Measurements from ENCODE around the gene FGD6. TPM values are rescaled to one million over a fixed set of nuclear protein-coding genes. Genes with fewer than 3 reads are reported as not detected.

Gene FGD6
- total RNA-seq, 2 experiments from 2014 or later: 1.5 TPM

GRCh38 chr12:95077341-95077740 lies 139.9 kb downstream of the FGD6 start:
- no peak overlapping the region for H3K4me3 ChIP-seq (ENCODE audit: low read length)
- CTCF ChIA-PET: no interaction called here
- H3K9me3 ChIP-seq (ENCODE audit: control insufficient read depth in 1 of 2, insufficient read depth in 1 of 2, low read length in 2 of 2): no peaks in the 10 kb centered on the region
- Mint-ChIP-seq H3K4me3 (no peak overlapping the region), H3K27ac (no peak overlapping the region), H3K27me3 (no peaks in the 10 kb centered on the region), H3K4me1 (ENCODE audit: low read depth) (peaks cover 11% of the 10 kb centered on the region), H3K9me3 (no peaks in the 10 kb centered on the region), H3K36me3 (ENCODE audit: low read depth) (peaks cover 8% of the 10 kb centered on the region)
- intact Hi-C loops (cut with DNase I, micrococcal nuclease): loop anchor here in 1 of 2 experiments (5.0 to 10.0 kb wide), 4 partner anchors 475 to 1613 kb away; partner anchors contain the start of genes CEP83, MRPL42 and SOCS2
- no peaks in the 10 kb centered on the region for H3K36me3 ChIP-seq (ENCODE audit: insufficient read depth, low read length)
- ATAC-seq (ENCODE audit: poor library complexity) (no peak), DNase-seq (no peak)
- H3K4me1 ChIP-seq (ENCODE audit: insufficient read depth, low read length): peaks cover 7% of the 10 kb centered on the region
- TF ChIP-seq CTCF (IDR thresholded peaks at IDR 0.05): no peak
- POLR2A ChIA-PET: no interaction called here
- H3K27ac ChIP-seq (ENCODE audit: low read depth in 1 of 2, low read length in 2 of 2): no peak overlapping the region
- H3K27me3 ChIP-seq (ENCODE audit: control insufficient read depth in 1 of 2, insufficient read depth in 2 of 2, low read length in 2 of 2): no peaks in the 10 kb centered on the region

DNA sequence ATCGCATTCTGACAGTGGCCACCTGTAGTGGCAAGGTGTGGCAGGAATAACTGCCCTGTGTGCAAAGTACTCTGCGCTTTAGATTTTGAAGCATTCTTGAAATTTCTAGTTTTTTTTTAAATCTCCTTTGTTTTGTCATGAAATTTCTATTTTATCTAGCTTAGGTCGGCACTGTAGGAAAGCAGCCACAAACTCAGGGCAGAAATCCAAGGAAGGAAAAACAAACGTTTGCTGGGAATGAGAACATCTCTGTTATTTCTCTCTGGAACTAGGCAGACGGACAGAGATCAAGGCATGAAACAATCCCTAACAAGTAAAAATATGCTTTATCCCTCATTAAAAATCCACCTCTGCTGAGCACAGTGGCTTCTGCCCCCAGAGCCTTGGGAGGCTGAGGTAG lies 142.5 kb downstream of the FGD6 start:
- intact Hi-C loops (cut with DNase I, micrococcal nuclease): loop anchor here in 1 of 2 experiments (2.0 to 10.0 kb wide), 8 partner anchors 72 to 1610 kb away; partner anchors contain the start of genes CEP83, MRPL42, NDUFA12 and SNRPF
- H3K27ac ChIP-seq (ENCODE audit: low read depth in 1 of 2, low read length in 2 of 2): no peak overlapping the region
- H3K36me3 Mint-ChIP-seq (ENCODE audit: low read depth): peaks cover 13% of the 10 kb centered on the region
- H3K27me3 Mint-ChIP-seq: no peaks in the 10 kb centered on the region
- no peak for DNase-seq
- H3K4me1 Mint-ChIP-seq (ENCODE audit: low read depth): peaks cover 12% of the 10 kb centered on the region
- no peaks in the 10 kb centered on the region for H3K27me3 ChIP-seq (ENCODE audit: control insufficient read depth in 1 of 2, insufficient read depth in 2 of 2, low read length in 2 of 2)
- CTCF ChIA-PET: interaction anchor here (1.3 kb wide), 1 partner anchor 11 kb away, joined by 3 read pairs; no protein-coding TSS in a partner anchor
- H3K27ac Mint-ChIP-seq: no peak overlapping the region
- no peak overlapping the region for H3K4me3 ChIP-seq (ENCODE audit: low read length)
- H3K4me1 ChIP-seq (ENCODE audit: insufficient read depth, low read length): peaks cover 17% of the 10 kb centered on the region
- POLR2A ChIA-PET: no interaction called here
- H3K9me3 Mint-ChIP-seq: no peaks in the 10 kb centered on the region
- H3K4me3 Mint-ChIP-seq: peak overlapping the region; percentile 14
- H3K36me3 ChIP-seq (ENCODE audit: insufficient read depth, low read length): no peaks in the 10 kb centered on the region
- no peak for TF ChIP-seq CTCF (IDR thresholded peaks at IDR 0.05)
- no peak for ATAC-seq (ENCODE audit: poor library complexity)
- H3K9me3 ChIP-seq (ENCODE audit: control insufficient read depth in 1 of 2, insufficient read depth in 1 of 2, low read length in 2 of 2): no peaks in the 10 kb centered on the region

DNA sequence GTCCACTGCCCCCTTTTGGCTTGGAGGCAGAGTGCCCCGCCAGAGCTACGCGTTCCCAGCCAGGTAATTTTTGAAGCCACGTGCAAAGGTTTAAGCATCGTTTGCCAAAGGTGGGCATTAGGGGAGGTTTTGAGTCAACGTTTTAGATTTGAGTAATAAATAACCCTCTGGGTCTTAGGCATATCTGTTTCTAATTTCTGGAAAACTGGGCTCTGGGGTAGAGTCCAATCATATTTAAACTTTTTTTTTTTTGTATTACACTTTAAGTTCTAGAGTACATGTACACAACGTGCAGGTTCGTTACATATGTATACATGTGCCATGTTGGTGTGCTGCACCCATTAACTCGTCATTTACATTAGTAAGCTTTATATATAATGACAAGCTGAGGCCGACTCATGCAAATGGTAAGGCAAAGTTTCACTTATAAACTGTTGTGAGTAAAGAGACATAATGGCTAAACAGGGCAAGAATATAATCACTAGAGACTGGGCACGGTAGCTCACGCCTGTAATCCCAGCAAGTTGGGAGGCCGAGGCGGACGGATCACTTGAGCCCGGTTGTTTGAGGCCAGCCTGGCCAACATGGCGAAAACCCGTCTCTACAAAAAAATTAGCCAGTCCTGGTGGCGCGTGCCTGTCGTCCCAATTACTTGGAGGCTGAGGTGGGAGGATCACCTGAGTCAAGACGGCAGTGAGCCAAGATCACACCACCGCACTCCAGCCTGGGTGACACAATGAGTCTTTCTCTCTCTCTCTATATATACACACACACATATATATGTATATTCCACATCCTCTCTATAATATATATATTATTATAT lies 143.4 kb downstream of the FGD6 start:
- ATAC-seq (ENCODE audit: poor library complexity) (no peak), DNase-seq (peak in 2 of 14 experiments; percentile 4 to 27)
- intact Hi-C loops (cut with DNase I, micrococcal nuclease): loop anchor here (2.0 to 10.0 kb wide), 9 partner anchors 72 to 1609 kb away; partner anchors contain the start of genes CEP83 (in 1 of the 2), FGD6 (in 1 of the 2), METAP2 (in 1 of the 2) and MRPL42 (in 1 of the 2)
- peaks cover 21% of the 10 kb centered on the region for H3K4me1 Mint-ChIP-seq (ENCODE audit: low read depth)
- H3K36me3 ChIP-seq (ENCODE audit: insufficient read depth, low read length): no peaks in the 10 kb centered on the region
- H3K9me3 ChIP-seq (ENCODE audit: control insufficient read depth in 1 of 2, insufficient read depth in 1 of 2, low read length in 2 of 2): no peaks in the 10 kb centered on the region
- H3K4me1 ChIP-seq (ENCODE audit: insufficient read depth, low read length): peaks cover 17% of the 10 kb centered on the region
- ChIA-PET CTCF (interaction anchor here (0.6 to 2.0 kb wide), 20 partner anchors 8 to 962 kb away, joined by 3 to 16 read pairs (median 4); partner anchors contain the start of genes FGD6, LTA4H, METAP2 and NDUFA12), POLR2A (interaction anchor here (0.6 to 2.0 kb wide), 8 partner anchors 11 to 1397 kb away, joined by 3 to 32 read pairs (median 6); partner anchors contain the start of genes CRADD, FGD6, METAP2 and NDUFA12)
- no peaks in the 10 kb centered on the region for H3K9me3 Mint-ChIP-seq
- H3K27me3 ChIP-seq (ENCODE audit: control insufficient read depth in 1 of 2, insufficient read depth in 2 of 2, low read length in 2 of 2): no peaks in the 10 kb centered on the region
- no peak overlapping the region for H3K27ac ChIP-seq (ENCODE audit: low read depth in 1 of 2, low read length in 2 of 2)
- peak overlapping the region; percentile 84 for H3K4me3 ChIP-seq (ENCODE audit: low read length)
- no peaks in the 10 kb centered on the region for H3K27me3 Mint-ChIP-seq
- H3K4me3 Mint-ChIP-seq: peak overlapping the region; percentile 98
- peak overlapping the region; percentile 89 for H3K27ac Mint-ChIP-seq
- TF ChIP-seq CTCF (IDR thresholded peaks at IDR 0.05): peak; percentile 83
- H3K36me3 Mint-ChIP-seq (ENCODE audit: low read depth): peaks cover 16% of the 10 kb centered on the region
